NCI-H774 (cell line): ENCODE results near the gene BCAN.

Experiments used
- DNase-seq: peaks from one replicate; lab custom pipeline; 2025; lab: John Stamatoyannopoulos, UW

BCAN gene

DNA sequence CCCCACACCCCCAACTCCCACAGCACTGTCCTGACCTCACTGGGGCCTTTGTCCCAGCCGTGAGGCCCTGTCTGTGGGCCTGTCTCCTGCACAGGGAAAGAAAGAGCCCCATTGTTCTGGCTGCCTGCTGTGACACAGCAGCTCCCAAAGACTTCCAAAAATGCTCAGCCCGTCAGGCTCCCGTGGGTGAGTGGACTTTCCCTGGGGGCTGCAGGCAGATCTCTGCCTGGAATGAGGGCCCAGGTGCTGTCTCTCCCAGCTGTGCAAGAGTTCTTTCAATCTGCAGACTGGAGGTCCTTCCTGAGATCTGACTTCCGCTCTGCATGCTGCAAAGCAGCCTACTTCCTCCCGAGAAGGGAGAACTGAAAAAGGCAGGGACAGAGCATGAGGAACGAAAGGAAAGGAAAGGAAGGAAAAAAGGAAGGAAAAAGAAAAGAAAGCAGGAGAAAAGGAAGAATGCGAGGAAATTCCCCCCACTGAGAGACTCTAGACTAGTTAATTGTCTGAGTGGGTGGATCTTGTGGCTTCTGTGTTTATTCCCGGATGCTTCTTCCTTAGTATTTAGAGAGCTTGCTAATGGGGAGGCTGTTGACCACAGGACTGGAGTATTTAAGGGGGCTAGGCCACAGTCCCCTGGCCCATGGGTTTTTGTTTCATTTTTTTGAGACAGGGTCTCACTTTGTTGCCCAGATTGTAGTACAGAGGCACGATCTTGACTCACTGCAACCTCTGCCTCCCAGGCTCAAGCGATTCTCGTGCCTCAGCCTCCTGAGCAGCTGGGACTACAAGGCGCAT lies 20.3 kb downstream of the BCAN start:
- DNase-seq, result no peak

DNA sequence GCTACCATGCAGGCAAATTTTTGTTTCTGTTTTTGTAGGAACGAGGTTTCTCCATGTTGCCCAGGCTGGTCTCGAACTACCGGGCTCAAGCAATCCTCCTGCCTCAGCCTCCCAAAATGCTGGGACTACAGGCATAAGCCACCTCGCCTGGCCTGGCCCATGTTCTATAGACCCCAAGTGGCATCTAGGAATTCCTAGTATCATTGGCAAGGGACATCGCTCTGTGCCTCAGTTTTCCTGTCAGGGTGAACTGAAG lies 20.8 kb downstream of the BCAN start:
- DNase-seq, result no peak

DNA sequence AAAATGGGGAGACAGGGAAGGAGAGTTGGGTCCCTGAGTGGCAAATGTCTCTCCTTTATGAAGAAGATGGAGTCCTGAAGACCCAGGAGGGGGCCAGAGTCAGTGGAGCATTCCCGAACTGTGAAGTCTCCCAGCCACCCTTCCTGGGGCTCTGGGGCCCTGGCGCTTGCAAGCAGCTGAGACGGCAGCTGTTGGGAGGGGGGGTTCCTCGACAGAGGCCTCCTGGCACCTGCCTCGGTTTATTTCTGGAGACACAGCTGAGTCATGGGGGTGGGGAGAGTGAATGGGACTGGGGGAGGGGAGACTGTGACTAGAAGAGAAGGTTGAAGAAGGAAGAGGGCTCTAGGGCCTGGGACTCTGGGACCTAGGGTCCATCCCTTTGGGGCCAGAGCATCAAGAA lies 21.3 kb downstream of the BCAN start:
- DNase-seq, result no peak

DNA sequence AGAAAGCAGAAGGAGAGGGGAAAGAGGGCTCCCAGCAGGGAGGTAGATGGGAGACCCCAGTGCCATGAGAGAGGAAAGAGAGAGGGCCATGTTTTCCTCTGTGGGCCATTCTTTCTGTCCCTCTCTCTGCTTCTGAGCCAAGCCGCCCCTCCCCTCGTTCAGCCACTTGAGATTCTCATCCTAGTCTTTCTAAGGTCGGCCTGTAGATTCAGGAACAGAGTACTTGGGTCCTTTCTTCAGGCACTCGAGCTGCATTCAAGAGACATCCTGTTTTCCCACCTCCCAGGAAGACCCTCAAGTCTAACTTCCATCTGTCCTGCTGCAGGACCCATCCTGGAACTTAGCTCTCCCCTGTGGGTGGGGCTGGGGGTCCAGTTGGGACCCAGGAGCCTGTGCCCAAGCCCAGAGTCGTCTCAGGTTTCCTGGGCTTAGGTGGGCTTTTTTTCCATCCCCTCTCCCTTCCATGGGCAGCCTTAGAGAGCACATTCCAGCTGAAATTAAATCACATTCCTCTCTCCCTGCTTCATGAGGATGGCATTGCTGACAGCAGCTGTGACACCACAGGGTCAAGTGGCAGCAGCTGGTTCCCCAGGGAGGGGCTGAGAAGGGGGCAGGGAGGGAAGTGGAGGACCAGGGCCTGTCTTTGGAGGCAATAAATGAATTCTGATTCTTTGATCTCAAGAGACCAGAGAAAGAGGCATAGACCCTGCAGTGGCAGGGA lies 22.3 kb downstream of the BCAN start:
- no peak for DNase-seq

DNA sequence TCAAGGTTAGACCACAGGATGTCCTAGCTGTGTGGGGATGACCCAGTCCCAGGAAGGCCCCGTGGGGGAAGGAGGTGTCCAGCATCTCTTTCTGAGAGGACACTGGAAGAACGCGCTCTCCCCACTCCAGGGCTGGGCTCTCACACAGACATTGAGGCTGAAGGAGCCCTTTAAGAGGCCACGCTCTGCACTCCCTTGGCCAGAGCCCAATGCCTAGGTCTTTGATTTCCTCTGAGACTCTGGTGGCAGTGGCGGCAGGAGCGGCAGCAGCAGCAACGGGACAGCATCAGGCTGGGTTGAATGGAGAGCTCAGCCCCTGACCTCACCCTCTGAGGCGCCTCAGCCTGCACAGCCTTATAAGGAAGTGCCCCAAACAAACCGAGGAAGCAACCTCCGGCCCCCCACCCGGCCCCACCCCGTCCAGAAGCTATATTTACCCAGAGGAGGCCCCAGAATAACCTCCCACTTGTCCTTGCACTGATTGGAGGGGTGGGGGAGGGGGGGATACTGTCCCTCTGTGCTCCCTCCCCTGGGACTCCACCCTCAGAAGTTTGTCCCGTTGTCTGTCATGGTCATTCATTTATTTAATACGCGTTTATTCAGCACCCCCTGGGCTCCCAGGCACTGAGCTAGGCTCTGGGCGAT lies 23.0 kb downstream of the BCAN start:
- no peak for DNase-seq

DNA sequence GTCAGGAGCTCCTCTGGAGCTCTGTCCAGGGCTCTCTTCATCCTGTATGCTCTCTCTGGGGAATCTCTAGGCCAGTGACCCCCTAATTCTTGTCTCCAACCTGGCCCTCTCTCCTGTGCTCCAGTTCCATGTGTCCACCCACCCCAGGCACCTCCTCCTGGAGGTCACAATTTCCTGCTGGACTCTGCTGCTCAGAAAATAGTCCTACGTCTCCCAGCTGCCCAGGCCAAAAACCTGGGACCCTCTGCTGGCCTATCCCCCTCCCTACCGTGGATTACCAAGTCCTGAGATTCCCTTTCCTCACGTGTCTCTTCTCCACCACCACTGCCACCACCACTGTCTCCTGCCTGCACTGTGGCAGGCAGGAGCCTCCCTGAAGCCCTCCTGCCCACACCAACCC lies 23.6 kb downstream of the BCAN start:
- DNase-seq, result no peak

DNA sequence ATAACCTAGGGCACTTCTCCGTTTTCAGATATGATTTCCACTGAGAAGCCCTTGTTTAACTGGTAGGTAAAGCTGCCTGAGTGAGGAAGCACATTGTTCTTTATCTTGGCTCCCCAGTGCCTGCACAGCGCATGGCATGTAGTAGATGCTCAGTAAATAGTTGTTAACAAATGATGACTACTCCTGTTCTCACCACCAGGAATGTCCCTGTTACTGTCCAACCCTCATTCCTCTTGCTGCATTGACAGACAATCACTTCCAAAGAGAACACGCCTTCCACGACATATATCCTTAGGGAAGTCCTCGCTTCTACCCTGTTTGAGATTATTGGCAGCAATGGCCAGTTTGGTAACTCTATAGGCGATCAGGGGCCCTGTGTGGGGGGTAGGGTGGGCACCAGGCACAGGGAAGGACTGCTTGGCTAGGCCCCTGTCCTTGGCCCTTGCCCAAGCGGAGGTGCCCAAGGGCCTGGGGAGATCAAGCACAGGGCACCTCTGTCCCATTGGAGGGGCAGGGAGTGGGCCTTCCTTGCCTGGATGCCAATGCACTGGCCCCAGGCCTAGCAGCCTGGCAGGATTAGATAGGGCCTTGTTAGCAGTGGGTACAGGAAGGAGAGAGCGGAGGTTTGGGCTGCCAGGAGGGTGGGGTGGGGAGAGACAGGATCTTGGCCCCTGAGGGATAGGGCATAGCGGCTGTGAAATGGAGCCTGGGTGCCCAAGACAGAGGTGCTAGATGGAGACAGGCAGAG lies 25.1 kb downstream of the BCAN start:
- no peak for DNase-seq

DNA sequence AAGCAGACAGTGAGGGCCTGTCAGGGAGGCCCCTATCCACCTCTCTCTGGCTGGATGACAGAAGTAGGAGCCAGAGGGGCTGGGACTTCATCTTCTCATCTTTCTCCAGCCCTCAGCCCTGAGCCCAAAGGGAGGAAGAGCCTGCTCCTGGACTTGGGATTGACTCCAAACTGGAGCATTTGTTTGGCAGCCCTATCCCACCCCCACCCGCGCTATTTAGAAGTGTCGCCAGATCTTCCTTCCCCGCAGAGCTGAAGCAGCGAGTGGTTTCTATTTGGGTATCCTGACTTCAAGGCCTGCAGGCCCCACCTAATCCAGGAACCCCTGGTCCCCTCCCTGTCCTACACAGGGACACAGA lies 25.7 kb downstream of the BCAN start:
- no peak for DNase-seq

GRCh38 chr1:156667968-156668709 lies 26.2 kb downstream of the BCAN start:
- no peak for DNase-seq

DNA sequence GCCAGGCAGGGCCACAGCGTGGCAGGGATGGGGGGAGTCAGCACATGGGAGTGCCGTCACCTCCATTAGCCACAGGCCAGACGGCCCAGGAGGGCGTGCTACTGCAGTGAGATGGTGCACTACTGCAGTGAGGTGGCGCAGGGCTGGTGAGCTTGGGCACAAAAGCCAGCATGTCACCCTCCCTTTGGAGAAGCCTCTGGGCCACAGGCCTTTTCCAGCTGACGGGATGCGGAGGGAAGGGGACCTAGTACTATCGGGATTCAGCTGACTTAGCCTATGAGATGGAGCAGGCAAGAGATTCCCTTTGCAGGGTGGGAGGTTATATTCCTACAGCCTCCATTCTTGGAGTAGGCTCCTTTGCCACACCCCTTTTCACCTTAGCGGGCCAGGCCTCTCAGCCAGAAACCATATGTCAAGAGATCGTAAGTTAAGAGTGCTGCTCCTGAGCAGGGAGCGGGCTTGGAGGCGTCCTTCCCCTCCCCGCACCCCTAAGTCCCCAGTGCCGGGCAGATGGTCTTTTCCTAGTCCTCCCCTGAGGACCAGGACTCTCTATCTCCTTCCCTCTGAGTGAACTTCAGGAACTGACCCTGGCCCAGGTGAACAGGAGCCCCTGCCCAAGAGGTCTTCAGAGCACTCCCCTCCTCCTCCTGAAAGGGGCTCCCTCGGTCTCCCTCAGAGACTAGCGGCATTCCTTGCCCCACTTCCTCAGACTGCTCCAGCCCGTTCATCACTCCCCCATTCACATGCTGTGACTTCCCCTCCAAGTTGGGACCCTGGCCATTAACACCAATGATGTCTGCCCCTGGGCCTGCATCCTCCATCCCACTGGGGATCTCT lies 27.1 kb downstream of the BCAN start:
- no peak for DNase-seq

- DNase-seq, result no peak
Measured at GRCh38 chr1:156669794-156670193, 27.9 kb downstream of the BCAN start.

GRCh38 chr1:156670359-156670758 lies 28.4 kb downstream of the BCAN start:
- no peak for DNase-seq

DNA sequence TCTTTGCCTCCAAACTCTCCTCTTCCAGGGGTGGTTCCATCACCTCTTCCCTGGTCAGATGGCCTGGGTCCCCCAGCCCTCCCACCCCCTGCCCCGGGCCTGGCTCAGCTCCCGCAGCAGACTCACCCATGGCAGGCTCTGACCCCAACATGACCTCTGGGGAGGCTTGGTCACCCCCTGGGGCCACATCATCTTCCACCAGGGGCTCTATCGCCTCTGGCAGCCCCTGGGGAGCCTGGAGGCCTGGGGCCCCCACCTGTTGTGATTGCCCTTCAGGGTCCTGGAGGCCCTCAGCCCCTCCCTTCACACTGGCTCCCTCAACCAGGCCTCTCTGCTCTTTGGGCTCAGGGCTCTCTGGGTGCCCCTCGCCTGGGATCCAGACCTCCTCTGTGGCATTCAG lies 28.9 kb downstream of the BCAN start:
- no peak for DNase-seq

DNA sequence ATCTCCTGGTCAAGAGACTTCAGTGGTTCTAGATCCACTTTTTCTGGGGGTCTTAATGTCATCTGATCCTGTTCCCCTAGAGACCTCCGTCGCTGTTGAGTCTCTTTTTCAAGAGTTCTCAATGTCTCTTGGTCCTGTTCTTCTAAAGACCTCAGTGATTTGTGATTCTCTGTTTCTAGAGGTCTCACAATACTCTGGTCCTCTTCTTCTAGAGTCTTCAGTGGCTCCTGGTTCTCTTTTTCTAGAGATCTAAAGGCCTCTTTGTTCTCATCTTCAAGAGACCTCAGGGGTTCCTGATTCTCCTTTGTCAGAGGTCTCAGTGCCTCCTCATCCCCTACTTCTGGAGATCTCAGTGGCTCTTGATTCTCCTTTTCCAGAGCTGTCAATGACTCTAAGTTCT lies 29.9 kb downstream of the BCAN start:
- no peak for DNase-seq

DNA sequence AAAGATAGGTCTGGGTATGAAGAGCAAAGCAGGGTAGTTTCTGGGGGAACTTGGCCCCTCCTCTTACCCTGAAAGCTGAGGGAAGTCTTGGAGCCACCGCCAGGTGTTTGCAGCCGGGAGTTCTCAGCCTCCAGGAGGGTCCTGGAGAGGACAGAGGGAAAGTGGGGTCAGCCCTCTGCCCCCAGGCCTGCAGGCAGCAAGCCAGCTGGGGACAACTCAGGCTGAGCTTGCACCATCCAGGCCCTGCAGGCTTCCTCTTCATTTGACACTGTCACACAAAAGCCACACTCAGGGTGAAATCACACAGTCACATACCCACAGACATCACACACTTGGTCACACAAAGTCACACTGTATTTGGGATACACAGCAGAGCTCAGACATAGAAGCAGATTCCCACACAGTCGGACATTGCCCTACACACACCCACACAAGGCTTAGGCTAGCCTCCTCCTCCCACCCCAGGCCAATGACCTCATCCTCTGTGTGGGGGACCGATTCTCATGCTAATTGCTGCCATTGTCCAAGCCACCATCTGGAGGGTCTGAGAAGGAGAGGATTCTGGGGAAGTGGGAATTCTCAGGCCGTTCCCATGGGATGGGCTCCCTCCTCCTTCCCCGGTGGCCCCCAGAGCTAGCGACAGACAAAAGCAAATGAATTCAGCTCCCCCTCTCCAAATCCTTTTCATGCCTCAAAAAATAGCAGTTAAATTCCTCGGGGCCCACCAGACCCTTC lies 31.6 kb downstream of the BCAN start:
- no peak for DNase-seq

- no peak for DNase-seq
Measured at GRCh38 chr1:156675210-156676113, 33.5 kb downstream of the BCAN start.

GRCh38 chr1:156676114-156676819 lies 34.4 kb downstream of the BCAN start:
- no peak for DNase-seq

DNA sequence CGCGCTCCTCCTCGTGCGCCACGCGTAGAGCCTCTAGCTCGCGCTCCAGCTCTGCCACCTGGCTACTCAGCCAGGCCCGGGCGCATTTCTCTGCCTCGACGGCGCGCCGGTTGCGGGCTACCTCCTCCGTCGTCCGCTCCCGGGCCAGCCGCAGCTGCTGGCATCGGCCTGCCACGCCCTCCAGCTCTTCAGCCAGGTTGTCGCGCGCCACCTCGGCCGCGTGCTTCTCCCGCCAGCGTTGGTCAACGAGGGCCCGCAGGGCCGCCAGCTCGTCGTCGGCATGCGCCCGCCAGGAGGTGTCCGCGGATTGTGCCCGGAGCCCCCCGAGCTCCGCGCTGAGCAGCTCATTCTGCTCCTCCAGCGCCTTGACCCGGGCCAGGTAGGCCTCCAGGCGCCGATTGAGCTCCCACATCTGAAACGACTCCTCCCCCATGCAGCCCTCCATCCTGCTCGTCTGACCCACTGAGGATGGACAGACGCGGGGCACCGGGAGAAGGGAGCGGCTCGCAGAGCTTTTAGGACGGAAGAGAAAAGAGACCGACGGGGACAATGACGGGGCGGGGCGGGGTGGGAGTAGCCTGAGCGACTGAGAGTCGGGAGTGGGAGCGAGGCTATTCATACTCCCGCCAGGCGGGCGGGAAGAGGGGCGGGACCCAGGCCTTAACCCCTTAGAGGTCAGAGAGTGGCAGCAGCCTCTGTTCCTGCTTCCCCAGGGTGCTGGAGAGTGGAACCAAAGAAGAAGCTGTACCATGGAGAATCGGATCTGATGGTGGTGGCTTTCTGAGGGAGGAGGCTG lies 35.1 kb downstream of the BCAN start, which contains the start of gene NES:
Gene NES, minus strand, starts transcription at position 588 of the 796 bp plus-strand sequence. Its CDS starts 143 bp downstream, at position 445.
- DNase-seq, result peak; percentile 41
